HG02981 (cell line): ENCODE measurements around the gene GJA9.
"Not testable (repeated sequence)": the region's sequence is repeated elsewhere in the genome, so short reads cannot be mapped to it uniquely, and the experiment has no call there.

Source experiments
- ATAC-seq: cut with Tn5 transposase; IDR thresholded peaks from one replicate; pipeline ENCODE4 v1.9.1; 2021; ENCODE audit warnings: mild to moderate bottlenecking, moderate library complexity; ENCODE audit not compliant: unreplicated experiment

GJA9 gene

GRCh38 chr1:38881487-38881886 lies at the start of gene GJA9:
TSS of gene GJA9 (minus strand) at chr1:38881587. CDS start at chr1:38876098, 5,489 bp downstream.
- ATAC-seq, result no peak

- no peak for ATAC-seq
These were observed 48.1 kb upstream of the GJA9 start for GRCh38 chr1:38929476-38929875.

GRCh38 chr1:38929054-38929453 lies 47.7 kb upstream of the GJA9 start:
- no peak for ATAC-seq

- no peak for ATAC-seq
These were observed 44.7 kb upstream of the GJA9 start for GRCh38 chr1:38926091-38926490.

GRCh38 chr1:38925391-38925790 lies 44.0 kb upstream of the GJA9 start:
- ATAC-seq, result no peak

- ATAC-seq, result no peak
These were observed 42.2 kb upstream of the GJA9 start for GRCh38 chr1:38923607-38924006.

- no peak for ATAC-seq
These were observed 37.7 kb upstream of the GJA9 start for GRCh38 chr1:38919130-38919529.

- no peak for ATAC-seq
These were observed 37.2 kb upstream of the GJA9 start for GRCh38 chr1:38918568-38918967.

GRCh38 chr1:38917772-38918171 lies 36.4 kb upstream of the GJA9 start:
- no peak for ATAC-seq

- ATAC-seq, result no peak
These were observed 36.0 kb upstream of the GJA9 start for GRCh38 chr1:38917337-38917736.

- ATAC-seq, result no peak
These were observed 34.1 kb upstream of the GJA9 start for GRCh38 chr1:38915352-38915948.

- not testable (repeated sequence) for ATAC-seq
These were observed 33.5 kb upstream of the GJA9 start for GRCh38 chr1:38914908-38915307.

- ATAC-seq, result no peak
These were observed 27.4 kb upstream of the GJA9 start for GRCh38 chr1:38908821-38909220.

GRCh38 chr1:38905985-38906384 lies 24.6 kb upstream of the GJA9 start:
- ATAC-seq, result no peak

GRCh38 chr1:38899560-38899959 lies 18.2 kb upstream of the GJA9 start:
- ATAC-seq, result no peak

- ATAC-seq, result no peak
These were observed 17.4 kb upstream of the GJA9 start for GRCh38 chr1:38898653-38899230.

GRCh38 chr1:38896169-38896568 lies 14.8 kb upstream of the GJA9 start:
- no peak for ATAC-seq

- no peak for ATAC-seq
These were observed 11.6 kb upstream of the GJA9 start for GRCh38 chr1:38892976-38893375.

GRCh38 chr1:38891753-38892152 lies 10.4 kb upstream of the GJA9 start:
- no peak for ATAC-seq

GRCh38 chr1:38889589-38889988 lies 8.2 kb upstream of the GJA9 start:
- no peak for ATAC-seq

GRCh38 chr1:38888423-38889333 lies 7.3 kb upstream of the GJA9 start:
- no peak for ATAC-seq

GRCh38 chr1:38885092-38885491 lies 3.7 kb upstream of the GJA9 start:
- no peak for ATAC-seq
